Fibroblast of the conjunctiva (primary cell): ENCODE measurements around the gene SPIN2A.
"Not testable (repeated sequence)": the region's sequence is repeated elsewhere in the genome, so short reads cannot be mapped to it uniquely, and the experiment has no call there.

Experiments
- DNase-seq: peaks from one replicate; pipeline ENCODE4 v3.0.0-alpha.2; 2010; ENCODE audit warnings: low read depth

The SPIN2A gene

GRCh38 chrX:57102918-57103317 lies 34.3 kb downstream of the SPIN2A start:
- DNase-seq = not testable (repeated sequence)
